Measurements from ENCODE around the gene SAMD11. TPM values are rescaled to one million over a fixed set of nuclear protein-coding genes. Genes with fewer than 3 reads are reported as not detected.

The SAMD11 gene
- total RNA-seq, 1 experiment from 2014 or later, result 2.3 TPM

GRCh38 chr1:961132-961669 is 37.5 kb downstream of the SAMD11 start (continued):
- TF ChIP-seq AFF4 (CRISPR knock-in tag; IDR thresholded peaks at IDR 0.05; ENCODE audit: borderline replicate concordance) (no peak), ZNF263 (CRISPR knock-in tag; IDR thresholded peaks at IDR 0.05; ENCODE audit: low read depth) (no peak), E2F5 (CRISPR knock-in tag; IDR thresholded peaks at IDR 0.05) (no peak), E2F4 (CRISPR knock-in tag; IDR thresholded peaks at IDR 0.05; ENCODE audit: borderline replicate concordance, low read depth) (no peak), TEAD4 (CRISPR knock-in tag; IDR thresholded peaks at IDR 0.05) (0 out of 2 replicates have a peak, but pooled peaks have one; percentile 70), SOX15 (CRISPR knock-in tag; IDR thresholded peaks at IDR 0.05) (no peak), ZBTB43 (CRISPR knock-in tag; IDR thresholded peaks at IDR 0.05) (no peak), CBFB (CRISPR knock-in tag; IDR thresholded peaks at IDR 0.05; ENCODE audit: low read depth) (no peak), ZNF532 (CRISPR knock-in tag; IDR thresholded peaks at IDR 0.05; ENCODE audit: borderline replicate concordance) (no peak), ATF3 (CRISPR knock-in tag; conservative IDR thresholded peaks at IDR 0.05) (0 out of 2 replicates have a peak, but pooled peaks have one; percentile 49), TEAD1 (CRISPR knock-in tag; IDR thresholded peaks at IDR 0.05) (0 out of 2 replicates have a peak, but pooled peaks have one; percentile 34), MAX (CRISPR knock-in tag; IDR thresholded peaks at IDR 0.05) (peak; percentile 88), NR1H2 (CRISPR knock-in tag; IDR thresholded peaks at IDR 0.05) (no peak), PRRX2 (CRISPR knock-in tag; IDR thresholded peaks at IDR 0.05) (no peak), TCF7 (CRISPR knock-in tag; IDR thresholded peaks at IDR 0.05; ENCODE audit: low read depth) (no peak), ZNF121 (CRISPR knock-in tag; IDR thresholded peaks at IDR 0.05) (no peak), ZSCAN18 (CRISPR knock-in tag; IDR thresholded peaks at IDR 0.05) (no peak), IRF1 (CRISPR knock-in tag; IDR thresholded peaks at IDR 0.05) (0 out of 2 replicates have a peak, but pooled peaks have one; percentile 16), ESRRA (CRISPR knock-in tag; IDR thresholded peaks at IDR 0.05; ENCODE audit: borderline replicate concordance) (peak; percentile 81; the same call in 1 of the 2 replicates), ETV6 (CRISPR knock-in tag; IDR thresholded peaks at IDR 0.05) (no peak), HMGXB4 (CRISPR knock-in tag; IDR thresholded peaks at IDR 0.05) (0 out of 2 replicates have a peak, but pooled peaks have one; percentile 14), ATF1 (CRISPR knock-in tag; IDR thresholded peaks at IDR 0.05) (no peak), ZNF416 (CRISPR knock-in tag; IDR thresholded peaks at IDR 0.05) (no peak)
